T-helper 2 cell treated with Interferon-gamma antibody and Interleukin-4, amounts not matched to agents 5 μg/mL and 100 μg/mL, for 36 hours (primary cell): ENCODE results near the gene TRMT44.
"Not testable (repeated sequence)": the region's sequence is repeated elsewhere in the genome, so short reads cannot be mapped to it uniquely, and the experiment has no call there.

Experiments used
- DNase-seq: peaks from one replicate; pipeline ENCODE4 v3.0.0; 2021; ENCODE audit warnings: low spot score
- H3K27ac Mint-ChIP-seq: one replicate; pipeline ENCODE4 v1.8.0; 2021; ENCODE audit warnings: mild to moderate bottlenecking, mixed read lengths
- H3K27me3 Mint-ChIP-seq: one replicate; pipeline ENCODE4 v1.8.0; 2021; ENCODE audit warnings: low read depth, mixed read lengths
- H3K36me3 Mint-ChIP-seq: one replicate; pipeline ENCODE4 v1.8.0; 2021; ENCODE audit warnings: low read depth, mixed read lengths
- H3K4me1 Mint-ChIP-seq: one replicate; pipeline ENCODE4 v1.8.0; 2021; ENCODE audit warnings: low read depth, mixed read lengths
- H3K4me3 Mint-ChIP-seq: one replicate; pipeline ENCODE4 v1.8.0; 2022; ENCODE audit warnings: mild to moderate bottlenecking, moderate library complexity, mixed read lengths
- H3K9me3 Mint-ChIP-seq: one replicate; pipeline ENCODE4 v1.8.0; 2021; ENCODE audit warnings: mixed read lengths

The TRMT44 gene

GRCh38 chr4:8507624-8508023, 67.0 kb downstream of the TRMT44 start:
- no peaks in the 10 kb centered on the region for H3K4me1 Mint-ChIP-seq
- no peaks in the 10 kb centered on the region for H3K9me3 Mint-ChIP-seq
- no peak overlapping the region for H3K4me3 Mint-ChIP-seq
- no peak for DNase-seq
- H3K27me3 Mint-ChIP-seq: no peaks in the 10 kb centered on the region
- H3K36me3 Mint-ChIP-seq: no peaks in the 10 kb centered on the region
- H3K27ac Mint-ChIP-seq: no peak overlapping the region

GRCh38 chr4:8508266-8508665, 67.7 kb downstream of the TRMT44 start:
- Mint-ChIP-seq H3K9me3 (peaks cover 4% of the 10 kb centered on the region), H3K27me3 (no peaks in the 10 kb centered on the region), H3K36me3 (no peaks in the 10 kb centered on the region), H3K4me1 (no peaks in the 10 kb centered on the region), H3K27ac (no peak overlapping the region), H3K4me3 (no peak overlapping the region)
- no peak for DNase-seq

DNA sequence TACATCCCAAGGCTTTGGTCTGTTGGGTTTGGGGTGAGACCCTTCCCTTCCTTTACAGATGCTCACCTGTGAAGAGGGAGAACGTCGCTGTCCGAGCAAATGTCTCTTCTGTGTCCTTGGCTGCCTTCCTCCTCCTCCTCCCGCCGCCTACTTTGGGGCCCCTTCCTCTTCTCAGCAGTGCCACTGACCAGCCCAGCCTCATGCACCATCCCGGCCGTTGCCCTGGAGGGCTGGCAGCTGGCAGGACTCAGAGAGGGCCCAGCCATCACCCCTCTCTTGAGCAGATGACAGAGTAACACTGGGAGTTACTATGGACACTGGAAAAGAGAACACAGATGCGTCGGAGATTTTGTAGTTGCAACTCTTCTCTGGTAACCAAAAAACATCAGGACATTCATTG, 68.2 kb downstream of the TRMT44 start:
- Mint-ChIP-seq H3K4me1 (no peaks in the 10 kb centered on the region), H3K9me3 (peaks cover 7% of the 10 kb centered on the region), H3K27me3 (no peaks in the 10 kb centered on the region), H3K27ac (no peak overlapping the region), H3K4me3 (no peak overlapping the region), H3K36me3 (no peaks in the 10 kb centered on the region)
- no peak for DNase-seq

- no peak overlapping the region for H3K4me3 Mint-ChIP-seq
- DNase-seq: no peak
- no peak overlapping the region for H3K27ac Mint-ChIP-seq
- H3K4me1 Mint-ChIP-seq: no peaks in the 10 kb centered on the region
- H3K27me3 Mint-ChIP-seq: no peaks in the 10 kb centered on the region
- peaks cover 7% of the 10 kb centered on the region for H3K9me3 Mint-ChIP-seq
- H3K36me3 Mint-ChIP-seq: no peaks in the 10 kb centered on the region
These were observed 68.9 kb downstream of the TRMT44 start for GRCh38 chr4:8509311-8509950.

- peaks cover 7% of the 10 kb centered on the region for H3K9me3 Mint-ChIP-seq
- no peak overlapping the region for H3K4me3 Mint-ChIP-seq
- H3K36me3 Mint-ChIP-seq: no peaks in the 10 kb centered on the region
- no peaks in the 10 kb centered on the region for H3K27me3 Mint-ChIP-seq
- no peak overlapping the region for H3K27ac Mint-ChIP-seq
- DNase-seq: no peak
- no peaks in the 10 kb centered on the region for H3K4me1 Mint-ChIP-seq
These were observed 69.6 kb downstream of the TRMT44 start for GRCh38 chr4:8510191-8510590.

GRCh38 chr4:8510611-8511285, 70.2 kb downstream of the TRMT44 start:
- H3K27ac Mint-ChIP-seq: no peak overlapping the region
- H3K27me3 Mint-ChIP-seq: no peaks in the 10 kb centered on the region
- no peaks in the 10 kb centered on the region for H3K36me3 Mint-ChIP-seq
- DNase-seq: no peak
- H3K4me3 Mint-ChIP-seq: no peak overlapping the region
- peaks cover 7% of the 10 kb centered on the region for H3K9me3 Mint-ChIP-seq
- H3K4me1 Mint-ChIP-seq: no peaks in the 10 kb centered on the region

DNA sequence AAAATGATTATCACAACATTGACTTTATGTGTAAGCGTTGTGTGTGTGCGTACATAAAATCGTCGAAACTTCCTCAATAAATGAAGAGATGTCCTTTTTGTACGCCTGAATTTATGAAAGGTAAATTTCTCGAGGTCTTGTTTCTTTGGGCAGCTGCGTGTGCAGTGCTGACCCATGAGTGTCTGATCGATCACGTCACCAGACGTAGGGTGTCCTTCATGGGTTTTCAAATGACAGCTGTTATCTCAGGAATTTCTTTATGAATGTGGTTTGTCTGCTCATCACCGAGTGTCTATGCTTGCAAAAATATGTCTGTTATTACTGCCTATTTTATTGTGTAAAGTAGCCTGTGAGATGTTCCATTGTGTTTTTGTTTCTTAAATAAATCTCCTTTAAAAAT, 71.9 kb downstream of the TRMT44 start:
- Mint-ChIP-seq H3K36me3 (no peaks in the 10 kb centered on the region), H3K4me3 (no peak overlapping the region), H3K27me3 (no peaks in the 10 kb centered on the region), H3K9me3 (peaks cover 7% of the 10 kb centered on the region), H3K27ac (no peak overlapping the region), H3K4me1 (no peaks in the 10 kb centered on the region)
- DNase-seq: no peak

DNA sequence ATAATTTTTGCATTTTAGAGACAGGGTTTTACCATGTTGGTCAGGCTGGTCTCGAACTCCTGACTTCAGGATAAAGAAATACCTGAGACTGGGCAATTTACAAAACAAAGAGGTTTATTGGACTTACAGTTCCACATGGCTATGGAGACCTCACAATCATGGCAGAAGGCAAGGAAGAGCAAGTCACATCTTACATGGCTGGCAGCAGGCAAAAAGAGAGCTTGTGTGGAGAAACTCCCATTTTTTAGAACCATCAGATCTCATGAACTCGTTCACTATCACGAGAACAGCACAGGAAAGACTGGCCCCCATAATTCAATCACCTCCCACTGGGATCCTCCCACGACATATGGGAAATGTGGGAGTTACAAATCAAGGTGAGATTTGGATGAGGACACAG, 72.5 kb downstream of the TRMT44 start:
- H3K9me3 Mint-ChIP-seq, DNase-seq, H3K27me3 Mint-ChIP-seq, H3K27ac Mint-ChIP-seq, H3K36me3 Mint-ChIP-seq, H3K4me1 Mint-ChIP-seq, H3K4me3 Mint-ChIP-seq: not testable (repeated sequence)

DNA sequence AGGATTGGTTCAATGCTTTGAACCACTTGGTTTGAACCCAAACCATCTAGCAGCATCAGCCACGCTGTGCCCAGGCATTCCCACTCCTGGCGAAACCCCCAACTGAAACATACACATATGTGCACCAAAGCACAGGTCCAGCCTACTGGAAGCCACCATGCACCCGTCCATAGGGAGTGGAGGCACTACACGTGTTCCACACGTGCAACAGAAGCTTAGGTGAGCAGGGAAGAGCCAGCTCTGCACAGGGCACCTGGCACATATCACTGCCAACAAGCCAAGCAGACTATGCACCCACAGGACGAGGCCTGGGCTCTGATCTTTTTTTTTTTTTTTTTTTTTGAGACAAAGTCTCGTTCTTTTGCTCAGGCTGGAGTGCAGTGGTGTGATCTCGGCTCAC, 73.4 kb downstream of the TRMT44 start:
- Mint-ChIP-seq H3K27ac (no peak overlapping the region), H3K4me3 (no peak overlapping the region), H3K4me1 (no peaks in the 10 kb centered on the region), H3K36me3 (no peaks in the 10 kb centered on the region), H3K27me3 (no peaks in the 10 kb centered on the region), H3K9me3 (peaks cover 7% of the 10 kb centered on the region)
- DNase-seq: no peak

GRCh38 chr4:8514391-8514790, 73.8 kb downstream of the TRMT44 start:
- no peaks in the 10 kb centered on the region for H3K27me3 Mint-ChIP-seq
- no peak overlapping the region for H3K4me3 Mint-ChIP-seq
- H3K36me3 Mint-ChIP-seq: no peaks in the 10 kb centered on the region
- H3K27ac Mint-ChIP-seq: no peak overlapping the region
- peaks cover 7% of the 10 kb centered on the region for H3K9me3 Mint-ChIP-seq
- H3K4me1 Mint-ChIP-seq: no peaks in the 10 kb centered on the region
- DNase-seq: no peak

GRCh38 chr4:8515316-8516060, 74.9 kb downstream of the TRMT44 start:
- H3K9me3 Mint-ChIP-seq: peaks cover 7% of the 10 kb centered on the region
- H3K27me3 Mint-ChIP-seq: no peaks in the 10 kb centered on the region
- H3K27ac Mint-ChIP-seq: no peak overlapping the region
- H3K4me1 Mint-ChIP-seq: no peaks in the 10 kb centered on the region
- no peak overlapping the region for H3K4me3 Mint-ChIP-seq
- no peaks in the 10 kb centered on the region for H3K36me3 Mint-ChIP-seq
- no peak for DNase-seq

GRCh38 chr4:8516061-8516573, 75.5 kb downstream of the TRMT44 start:
- H3K4me3 Mint-ChIP-seq: no peak overlapping the region
- no peaks in the 10 kb centered on the region for H3K27me3 Mint-ChIP-seq
- peaks cover 7% of the 10 kb centered on the region for H3K9me3 Mint-ChIP-seq
- H3K4me1 Mint-ChIP-seq: no peaks in the 10 kb centered on the region
- H3K27ac Mint-ChIP-seq: no peak overlapping the region
- no peak for DNase-seq
- no peaks in the 10 kb centered on the region for H3K36me3 Mint-ChIP-seq

GRCh38 chr4:8516996-8517550, 76.5 kb downstream of the TRMT44 start:
- DNase-seq: no peak
- Mint-ChIP-seq H3K9me3 (peaks cover 7% of the 10 kb centered on the region), H3K27ac (no peak overlapping the region), H3K27me3 (no peaks in the 10 kb centered on the region), H3K36me3 (no peaks in the 10 kb centered on the region), H3K4me3 (no peak overlapping the region), H3K4me1 (no peaks in the 10 kb centered on the region)

GRCh38 chr4:8517946-8518345, 77.4 kb downstream of the TRMT44 start:
- peaks cover 6% of the 10 kb centered on the region for H3K9me3 Mint-ChIP-seq
- H3K36me3 Mint-ChIP-seq: no peaks in the 10 kb centered on the region
- H3K27ac Mint-ChIP-seq: no peak overlapping the region
- H3K4me1 Mint-ChIP-seq: no peaks in the 10 kb centered on the region
- no peak for DNase-seq
- H3K4me3 Mint-ChIP-seq: no peak overlapping the region
- no peaks in the 10 kb centered on the region for H3K27me3 Mint-ChIP-seq
